Keratinocyte (primary cell): ENCODE measurements around the gene NUAK1. TPM values are rescaled to one million over a fixed set of nuclear protein-coding genes. Genes with fewer than 3 reads are reported as not detected.

Source experiments
- DNase-seq: peaks from one replicate; pipeline ENCODE4 v3.0.0-alpha.2; 2011; ENCODE audit warnings: low read depth, missing footprints, low spot score
- FAIRE-seq: peaks from 2 replicates; lab custom pipeline; 2011; peaks lifted over from hg19 to GRCh38; lab: Jason Lieb, UNC
- H2AFZ ChIP-seq: 2 replicates; pipeline ENCODE4 v1.6.0; 2012; ENCODE audit warnings: low read length, control low read depth, inconsistent platforms; ENCODE audit not compliant: control insufficient read depth
- H3K27ac ChIP-seq: 2 replicates; pipeline ENCODE4 v1.5.1; 2011; ENCODE audit warnings: low read length; ENCODE audit not compliant: control insufficient read depth, insufficient read depth
- H3K27me3 ChIP-seq: 3 replicates; pipeline ENCODE4 v1.6.0; 2011; ENCODE audit warnings: low read length; ENCODE audit not compliant: control insufficient read depth, insufficient read depth; ENCODE audit errors: extremely low read depth
- H3K36me3 ChIP-seq, 2 experiments: 2 replicates in 1 of 2; 3 replicates in 1 of 2; pipeline ENCODE4 v1.5.1; 2011; ENCODE audit warnings: low read length in 2 of 2, mild to moderate bottlenecking in 1 of 2; ENCODE audit not compliant: control insufficient read depth in 2 of 2, insufficient read depth in 2 of 2; ENCODE audit errors: extremely low read depth in 1 of 2
- H3K4me1 ChIP-seq: 3 replicates; pipeline ENCODE4 v1.5.1; 2011; ENCODE audit warnings: low read length; ENCODE audit not compliant: control insufficient read depth, insufficient read depth; ENCODE audit errors: extremely low read depth
- H3K4me2 ChIP-seq: 3 replicates; pipeline ENCODE4 v1.6.0; 2011; ENCODE audit warnings: low read depth, low read length; ENCODE audit not compliant: control insufficient read depth, insufficient read depth; ENCODE audit errors: extremely low read depth
- H3K4me3 ChIP-seq, 3 experiments: fragments of 200-600 bp in 1 of 3; sonication (generic) in 1 of 3; 2 replicates in 2 of 3; 3 replicates in 1 of 3; pipeline ENCODE4 v1.5.1; 2011 to 2016; ENCODE audit warnings: low read length in 3 of 3, mild to moderate bottlenecking in 3 of 3, control low read depth in 2 of 3, inconsistent platforms in 1 of 3, low read depth in 1 of 3, mixed read lengths in 1 of 3, mixed run types in 1 of 3, moderate library complexity in 1 of 3; ENCODE audit not compliant: control insufficient read depth in 2 of 3, insufficient read depth in 2 of 3; ENCODE audit errors: extremely low read depth in 1 of 3
- H3K79me2 ChIP-seq: 2 replicates; pipeline ENCODE4 v1.6.0; 2012; ENCODE audit warnings: low read length; ENCODE audit not compliant: control insufficient read depth, insufficient read depth
- H3K9ac ChIP-seq: 3 replicates; pipeline ENCODE4 v1.6.0; 2011; ENCODE audit warnings: low read length; ENCODE audit not compliant: control insufficient read depth, insufficient read depth; ENCODE audit errors: extremely low read depth
- H3K9me1 ChIP-seq: 3 replicates; pipeline ENCODE4 v1.6.0; 2011; ENCODE audit warnings: low read length; ENCODE audit not compliant: control insufficient read depth, insufficient read depth; ENCODE audit errors: extremely low read depth
- H3K9me3 ChIP-seq: 2 replicates; pipeline ENCODE4 v1.5.1; 2012; ENCODE audit warnings: low read depth, low read length; ENCODE audit not compliant: control insufficient read depth
- H4K20me1 ChIP-seq: 3 replicates; pipeline ENCODE4 v1.6.0; 2011; ENCODE audit warnings: low read length; ENCODE audit not compliant: control insufficient read depth, insufficient read depth; ENCODE audit errors: extremely low read depth
- CTCF ChIP-seq, 3 experiments: IDR thresholded peaks in 1 of 3; conservative IDR thresholded peaks in 1 of 3; optimal IDR thresholded peaks in 1 of 3; 2 replicates in 2 of 3; 3 replicates in 1 of 3; pipeline versions ENCODE3 to v1.5.1; 2011; ENCODE audit warnings: low read length in 3 of 3, mild to moderate bottlenecking in 3 of 3, moderate library complexity in 2 of 3, control low read depth in 1 of 3, inconsistent platforms in 1 of 3; ENCODE audit not compliant: insufficient read depth in 2 of 3; ENCODE audit errors: extremely low read depth in 1 of 3
- EZH2 ChIP-seq: IDR thresholded peaks from one replicate; pipeline ENCODE4 v1.6.1; 2012; ENCODE audit warnings: inconsistent platforms, mild to moderate bottlenecking, low read length, moderate library complexity
- dilution Hi-C: fragments of 300-500 bp; cut with MboI; formaldehyde crosslinking; loops from one replicate; pipeline ENCODE4 v1.7.0; 2020; ENCODE audit warnings: low sequenced_read_pairs; ENCODE audit not compliant: extremely low pct_ligation_motif_present
- polyA plus RNA-seq, 5 experiments: library from polyadenylated mRNA; depleted of rRNA in 3 of 5; stranded (reverse) in 3 of 5; stranded (forward) in 1 of 5; unstranded in 1 of 5; fragments of >200 nt; gene quantifications; 1 replicate in 1 of 5; 2 replicates in 3 of 5; 3 replicates in 1 of 5; pipeline versions ENCODE4 v1.2.1 to v1.2.3, GENCODE V29; 2011 to 2012; ENCODE audit warnings: missing spikeins in 2 of 5, low read depth in 1 of 5, low replicate concordance in 1 of 5

The NUAK1 gene
- polyA plus RNA-seq, 1 donor (not counting 4 experiments of a cell fraction or from before 2014, with no cell fraction given), result 12.3 TPM

GRCh38 chr12:106064721-106065021 lies 74.1 kb downstream of the NUAK1 start:
- TF ChIP-seq EZH2 (no peak), CTCF (optimal IDR thresholded peaks at IDR 0.05 in 1 of 3, IDR thresholded peaks at IDR 0.05 in 1 of 3, conservative IDR thresholded peaks at IDR 0.05 in 1 of 3; ENCODE audit: extremely low read depth in 1 of 3, insufficient read depth in 2 of 3, low read length in 3 of 3) (no peak)
- no peaks in the 10 kb centered on the region for H4K20me1 ChIP-seq
- dilution Hi-C loops, result no loop called here
- no peaks in the 10 kb centered on the region for H3K4me1 ChIP-seq
- no peak overlapping the region for H3K9ac ChIP-seq
- H3K4me3 ChIP-seq, result no peak overlapping the region
- FAIRE-seq (no peak), DNase-seq (no peak)
- H3K4me2 ChIP-seq, result no peak overlapping the region
- no peaks in the 10 kb centered on the region for H3K79me2 ChIP-seq
- peaks cover 14 to 16% of the 10 kb centered on the region in 2 experiments for H3K36me3 ChIP-seq
- H3K27ac ChIP-seq, result no peak overlapping the region
- no peaks in the 10 kb centered on the region for H3K9me3 ChIP-seq
- no peaks in the 10 kb centered on the region for H3K27me3 ChIP-seq
- H3K9me1 ChIP-seq, result no peaks in the 10 kb centered on the region
- no peak overlapping the region for H2AFZ ChIP-seq

- no peaks in the 10 kb centered on the region for H3K9me1 ChIP-seq
- dilution Hi-C loops, result no loop called here
- no peak for TF ChIP-seq CTCF (optimal IDR thresholded peaks at IDR 0.05 in 1 of 3, IDR thresholded peaks at IDR 0.05 in 1 of 3, conservative IDR thresholded peaks at IDR 0.05 in 1 of 3; ENCODE audit: extremely low read depth in 1 of 3, insufficient read depth in 2 of 3, low read length in 3 of 3)
- H2AFZ ChIP-seq, result no peak overlapping the region
- no peak overlapping the region for H3K27ac ChIP-seq
- FAIRE-seq (no peak), DNase-seq (no peak)
- H3K36me3 ChIP-seq, result peaks cover 14 to 16% of the 10 kb centered on the region in 2 experiments
- H3K4me3 ChIP-seq, result no peak overlapping the region
- no peak overlapping the region for H3K9ac ChIP-seq
- no peaks in the 10 kb centered on the region for H3K9me3 ChIP-seq
- H3K4me2 ChIP-seq, result no peak overlapping the region
- H3K27me3 ChIP-seq, result no peaks in the 10 kb centered on the region
- no peaks in the 10 kb centered on the region for H3K79me2 ChIP-seq
- no peaks in the 10 kb centered on the region for H4K20me1 ChIP-seq
- H3K4me1 ChIP-seq, result no peaks in the 10 kb centered on the region
These were observed 74.7 kb downstream of the NUAK1 start for GRCh38 chr12:106063826-106064720.
